GM23338 (cell line): ENCODE data around the gene ANGPTL2. TPM values are rescaled to one million over a fixed set of nuclear protein-coding genes. Genes with fewer than 3 reads are reported as not detected.

Experiments used
- ATAC-seq: fragments of 200-7000 bp; cut with Tn5 transposase; 3 replicates; pipeline ENCODE4 v1.9.1; 2020
- DNase-seq: peaks from one replicate; pipeline ENCODE4 v3.0.0-alpha.2; 2015; ENCODE audit warnings: low spot score
- H2AFZ ChIP-seq: fragments of 200-600 bp; sonication (generic); 2 replicates; pipeline ENCODE4 v1.8.0; 2016; ENCODE audit warnings: antibody characterized with exemption, mild to moderate bottlenecking, moderate library complexity
- H3F3A ChIP-seq: fragments of 200-600 bp; sonication (generic); replicated peaks from 2 replicates; pipeline ENCODE4 v1.8.0; 2017; ENCODE audit warnings: antibody characterized with exemption, mixed run types, low read depth
- H3K27ac ChIP-seq: fragments of 200-600 bp; sonication (generic); 2 replicates; pipeline ENCODE4 v1.6.1; 2016; ENCODE audit warnings: low read depth
- H3K27me3 ChIP-seq: fragments of 200-600 bp; sonication (generic); 2 replicates; pipeline ENCODE4 v1.8.0; 2016; ENCODE audit warnings: mild to moderate bottlenecking, mixed run types, moderate library complexity; ENCODE audit not compliant: insufficient read depth
- H3K36me3 ChIP-seq: fragments of 200-600 bp; sonication (generic); 2 replicates; pipeline ENCODE4 v1.8.0; 2016; ENCODE audit warnings: mild to moderate bottlenecking; ENCODE audit not compliant: insufficient read depth
- H3K4me1 ChIP-seq: fragments of 200-600 bp; sonication (generic); 2 replicates; pipeline ENCODE4 v1.8.0; 2016; ENCODE audit warnings: mild to moderate bottlenecking, moderate library complexity; ENCODE audit not compliant: insufficient read depth
- H3K4me2 ChIP-seq: fragments of 200-600 bp; sonication (generic); 2 replicates; pipeline ENCODE4 v1.7.1; 2017; ENCODE audit warnings: mixed run types
- H3K4me3 ChIP-seq: fragments of 200-600 bp; sonication (generic); 2 replicates; pipeline ENCODE4 v1.6.1; 2016; ENCODE audit warnings: mixed run types
- H3K79me2 ChIP-seq: fragments of 200-600 bp; sonication (generic); replicated peaks from 2 replicates; pipeline ENCODE4 v1.8.0; 2017; ENCODE audit warnings: mild to moderate bottlenecking; ENCODE audit not compliant: insufficient read depth
- H3K9me2 ChIP-seq: fragments of 200-600 bp; sonication (generic); 2 replicates; pipeline ENCODE4 v1.8.0; 2017; ENCODE audit not compliant: insufficient read depth
- H4K20me1 ChIP-seq: fragments of 200-600 bp; sonication (generic); replicated peaks from 2 replicates; pipeline ENCODE4 v1.8.0; 2017; ENCODE audit warnings: mild to moderate bottlenecking; ENCODE audit not compliant: insufficient read depth
- H3K27ac Mint-ChIP-seq: 2 replicates; pipeline ENCODE4 v1.8.0; 2020; ENCODE audit warnings: inconsistent platforms, mild to moderate bottlenecking, moderate library complexity, mixed read lengths
- H3K27me3 Mint-ChIP-seq: 3 replicates; pipeline ENCODE4 v1.8.0; 2022; ENCODE audit warnings: low read depth, mild to moderate bottlenecking, moderate library complexity, mixed read lengths, inconsistent platforms; ENCODE audit not compliant: insufficient read depth, poor library complexity
- H3K36me3 Mint-ChIP-seq: 3 replicates; pipeline ENCODE4 v1.8.0; 2021; ENCODE audit warnings: low read depth, mild to moderate bottlenecking, inconsistent platforms, moderate library complexity, mixed read lengths
- H3K4me1 Mint-ChIP-seq: 3 replicates; pipeline ENCODE4 v1.8.0; 2020; ENCODE audit warnings: mild to moderate bottlenecking, inconsistent platforms, mixed read lengths
- H3K4me3 Mint-ChIP-seq: 3 replicates; pipeline ENCODE4 v1.8.0; 2021; ENCODE audit warnings: moderate library complexity, mild to moderate bottlenecking, inconsistent platforms, mixed read lengths
- H3K9me3 Mint-ChIP-seq: 3 replicates; pipeline ENCODE4 v1.8.0; 2020; ENCODE audit warnings: moderate library complexity, mild to moderate bottlenecking, inconsistent platforms, mixed read lengths
- CREB1 ChIP-seq: fragments of 250-450 bp; sonication (Bioruptor Pico); IDR thresholded peaks from 2 replicates; pipeline ENCODE4 v1.5.0; 2020; ENCODE audit warnings: low read depth, mild to moderate bottlenecking, moderate library complexity
- ETS1 ChIP-seq: IDR thresholded peaks from 2 replicates; pipeline ENCODE4 v1.6.1; 2016; ENCODE audit warnings: antibody characterized with exemption
- EZH2 ChIP-seq: fragments of 200-600 bp; sonication (generic); IDR thresholded peaks from one replicate; pipeline ENCODE4 v1.8.0; 2017; ENCODE audit warnings: antibody characterized with exemption, mild to moderate bottlenecking, low read depth; ENCODE audit not compliant: unreplicated experiment
- EZH2phosphoT487 ChIP-seq: fragments of 200-600 bp; sonication (generic); IDR thresholded peaks from one replicate; pipeline ENCODE4 v1.8.1; 2018; ENCODE audit warnings: antibody characterized with exemption; ENCODE audit not compliant: unreplicated experiment
- JUNB ChIP-seq: IDR thresholded peaks from one replicate; pipeline ENCODE4 v1.6.1; 2016; ENCODE audit warnings: antibody characterized with exemption; ENCODE audit not compliant: unreplicated experiment
- NANOG ChIP-seq: IDR thresholded peaks from 2 replicates; pipeline ENCODE4 v1.6.1; 2016; ENCODE audit warnings: antibody characterized with exemption, borderline replicate concordance
- POLR2AphosphoS5 ChIP-seq: IDR thresholded peaks from 2 replicates; pipeline ENCODE4 v1.6.1; 2016; ENCODE audit warnings: antibody characterized with exemption, low read depth
- REST ChIP-seq: IDR thresholded peaks from one replicate; pipeline ENCODE4 v1.6.1; 2018; ENCODE audit warnings: antibody characterized with exemption; ENCODE audit not compliant: unreplicated experiment
- STAT1 ChIP-seq: IDR thresholded peaks from one replicate; pipeline ENCODE4 v1.6.1; 2016; ENCODE audit warnings: antibody characterized with exemption; ENCODE audit not compliant: unreplicated experiment
- ZNF114 ChIP-seq: fragments of 250-450 bp; sonication (Bioruptor Pico); IDR thresholded peaks from 2 replicates; pipeline ENCODE4 v1.5.0; 2020; ENCODE audit warnings: mild to moderate bottlenecking, moderate library complexity
- ZNF331 ChIP-seq: fragments of 250-450 bp; sonication (Bioruptor Pico); IDR thresholded peaks from 2 replicates; pipeline ENCODE4 v1.5.0; 2020; ENCODE audit warnings: low read depth, mild to moderate bottlenecking, moderate library complexity
- ZNF462 ChIP-seq: fragments of 250-450 bp; sonication (Bioruptor Pico); IDR thresholded peaks from 2 replicates; pipeline ENCODE4 v1.5.0; 2020; ENCODE audit warnings: mild to moderate bottlenecking, moderate library complexity
- polyA plus RNA-seq: library from polyadenylated mRNA; unstranded; fragments of >200 nt; fragmentation: Nextera tagmentation; extraction: Ambion mirVana; gene quantifications from 2 replicates; pipeline ENCODE4 v1.2.1, GENCODE V29; 2016
- total RNA-seq: library from RNA; depleted of rRNA; stranded (reverse); fragments of >200 nt; shearing (Covaris generic); gene quantifications from 2 replicates; pipeline ENCODE4 v1.2.3, GENCODE V29; 2014

ANGPTL2 gene
- total and polyA plus RNA-seq, 2 experiments from 2014 or later, result 2.9 to 5.2 TPM

GRCh38 chr9:127148014-127148413, 25.6 kb upstream of the ANGPTL2 start:
- no peaks in the 10 kb centered on the region for H3K36me3 Mint-ChIP-seq
- TF ChIP-seq ZNF114 (CRISPR knock-in tag), result no peak
- no peak for TF ChIP-seq NANOG
- H3K4me3 Mint-ChIP-seq, result no peak overlapping the region

GRCh38 chr9:127147251-127147650, 24.8 kb upstream of the ANGPTL2 start:
- Mint-ChIP-seq H3K4me3 (no peak overlapping the region), H3K9me3 (no peaks in the 10 kb centered on the region), H3K27ac (no peak overlapping the region), H3K27me3 (no peaks in the 10 kb centered on the region), H3K4me1 (peaks cover 12% of the 10 kb centered on the region), H3K36me3 (no peaks in the 10 kb centered on the region)
- H3K79me2 ChIP-seq, result no peaks in the 10 kb centered on the region
- DNase-seq, result no peak
- H3K9me2 ChIP-seq, result 0 out of 2 replicates have a peak, but pooled peaks cover 3% of the 10 kb centered on the region
- H3K27me3 ChIP-seq, result no peaks in the 10 kb centered on the region
- no peaks in the 10 kb centered on the region for H3K36me3 ChIP-seq
- no peak overlapping the region for H3K4me2 ChIP-seq
- no peak for ATAC-seq
- H2AFZ ChIP-seq, result no peak overlapping the region
- no peaks in the 10 kb centered on the region for H3F3A ChIP-seq
- H3K27ac ChIP-seq, result no peak overlapping the region
- H4K20me1 ChIP-seq, result 0 out of 2 replicates have a peak, but pooled peaks cover 4% of the 10 kb centered on the region
- peaks cover 9% of the 10 kb centered on the region for H3K4me1 ChIP-seq
- H3K4me3 ChIP-seq, result no peak overlapping the region
- TF ChIP-seq EZH2phosphoT487 (no peak), EZH2 (no peak), CREB1 (CRISPR knock-in tag) (no peak), ETS1 (no peak), ZNF114 (CRISPR knock-in tag) (no peak), POLR2AphosphoS5 (no peak), REST (no peak), ZNF331 (CRISPR knock-in tag) (no peak), STAT1 (no peak), ZNF462 (no peak), JUNB (no peak), NANOG (no peak)

More at GRCh38 chr9:127148014-127148413, 25.6 kb upstream of the ANGPTL2 start:
- H3K4me1 ChIP-seq, result peaks cover 1% of the 10 kb centered on the region; the same call in 1 of the 2 replicates
- no peak overlapping the region for H3K4me2 ChIP-seq
- no peaks in the 10 kb centered on the region for H3K36me3 ChIP-seq
- Mint-ChIP-seq H3K27ac (no peak overlapping the region), H3K27me3 (no peaks in the 10 kb centered on the region), H3K9me3 (no peaks in the 10 kb centered on the region), H3K4me1 (peaks cover 6% of the 10 kb centered on the region; the same call in 2 of the 3 replicates)
- no peak overlapping the region for H3K27ac ChIP-seq
- H3K9me2 ChIP-seq, result 0 out of 2 replicates have a peak, but pooled peaks cover 3% of the 10 kb centered on the region
- ATAC-seq (no peak), DNase-seq (no peak)
- no peak overlapping the region for H3K4me3 ChIP-seq
- no peaks in the 10 kb centered on the region for H3K27me3 ChIP-seq
- H2AFZ ChIP-seq, result no peak overlapping the region
- no peaks in the 10 kb centered on the region for H3K79me2 ChIP-seq
- 0 out of 2 replicates have a peak, but pooled peaks cover 4% of the 10 kb centered on the region for H4K20me1 ChIP-seq
- no peaks in the 10 kb centered on the region for H3F3A ChIP-seq
